SU-DHL-6 (cell line): ENCODE data around the gene NDN.

Source experiments
- EZH2phosphoT487 ChIP-seq: fragments of 200-600 bp; sonication (generic), shearing (Covaris generic); conservative IDR thresholded peaks from 2 replicates; pipeline ENCODE4 v1.6.1; 2018; ENCODE audit warnings: mild to moderate bottlenecking, antibody characterized with exemption, low read length, moderate library complexity, mixed read lengths
- TF ChIP-seq, protein P1 (sequence below): fragments of 200-600 bp; sonication (generic); IDR thresholded peaks from one replicate; pipeline ENCODE4 v1.5.1; 2017; ENCODE audit warnings: antibody characterized with exemption, mild to moderate bottlenecking, low read length, moderate library complexity; ENCODE audit not compliant: insufficient read depth, poor library complexity, severe bottlenecking

DNA sequence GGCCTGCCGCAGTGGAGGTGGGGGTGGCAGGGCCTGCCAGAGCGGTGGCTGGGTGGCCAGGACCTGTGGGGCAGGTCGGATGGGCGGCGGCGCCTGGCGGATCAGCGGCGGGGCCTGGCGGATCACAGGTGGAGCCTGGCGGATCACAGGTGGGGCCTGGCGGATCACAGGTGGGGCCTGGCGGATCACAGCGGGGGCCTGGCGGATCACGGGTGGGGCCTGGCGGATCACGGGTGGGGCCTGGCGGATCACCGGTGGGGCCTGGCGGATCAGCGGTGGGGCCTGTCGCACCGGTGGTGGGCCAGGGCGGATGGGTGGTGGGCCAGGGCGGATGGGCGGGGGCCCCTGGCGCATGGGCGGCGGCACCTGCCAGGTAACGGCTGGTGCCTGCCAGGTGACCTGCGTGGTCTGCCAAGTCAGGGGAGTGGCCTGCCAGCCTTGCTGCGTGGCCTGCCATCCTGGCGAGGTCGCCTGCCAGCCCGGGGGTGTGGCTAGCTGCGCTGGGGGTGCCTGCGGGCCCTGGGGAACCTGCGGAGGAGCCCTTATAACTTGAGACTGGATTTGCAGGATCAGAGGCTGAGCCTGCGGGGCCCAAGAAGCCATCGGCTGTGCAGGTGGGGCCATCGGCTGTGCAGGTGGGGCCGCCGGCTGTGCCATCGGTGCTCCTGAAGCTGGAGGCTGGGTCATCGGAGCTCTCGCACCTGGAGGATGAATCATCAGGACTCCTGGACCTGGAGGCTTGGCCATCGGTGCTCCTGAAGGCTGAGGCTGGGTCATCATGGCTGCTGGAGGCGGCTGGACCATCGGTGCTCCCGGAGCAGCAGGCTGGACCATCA, 40.7 kb downstream of the NDN start:
- TF ChIP-seq, protein P1, sequence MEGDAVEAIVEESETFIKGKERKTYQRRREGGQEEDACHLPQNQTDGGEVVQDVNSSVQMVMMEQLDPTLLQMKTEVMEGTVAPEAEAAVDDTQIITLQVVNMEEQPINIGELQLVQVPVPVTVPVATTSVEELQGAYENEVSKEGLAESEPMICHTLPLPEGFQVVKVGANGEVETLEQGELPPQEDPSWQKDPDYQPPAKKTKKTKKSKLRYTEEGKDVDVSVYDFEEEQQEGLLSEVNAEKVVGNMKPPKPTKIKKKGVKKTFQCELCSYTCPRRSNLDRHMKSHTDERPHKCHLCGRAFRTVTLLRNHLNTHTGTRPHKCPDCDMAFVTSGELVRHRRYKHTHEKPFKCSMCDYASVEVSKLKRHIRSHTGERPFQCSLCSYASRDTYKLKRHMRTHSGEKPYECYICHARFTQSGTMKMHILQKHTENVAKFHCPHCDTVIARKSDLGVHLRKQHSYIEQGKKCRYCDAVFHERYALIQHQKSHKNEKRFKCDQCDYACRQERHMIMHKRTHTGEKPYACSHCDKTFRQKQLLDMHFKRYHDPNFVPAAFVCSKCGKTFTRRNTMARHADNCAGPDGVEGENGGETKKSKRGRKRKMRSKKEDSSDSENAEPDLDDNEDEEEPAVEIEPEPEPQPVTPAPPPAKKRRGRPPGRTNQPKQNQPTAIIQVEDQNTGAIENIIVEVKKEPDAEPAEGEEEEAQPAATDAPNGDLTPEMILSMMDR: no peak
- TF ChIP-seq EZH2phosphoT487: no peak
